Measurements from ENCODE around the gene FKBP11. TPM values are rescaled to one million over a fixed set of nuclear protein-coding genes. Genes with fewer than 3 reads are reported as not detected.
"Not testable (repeated sequence)": the region's sequence is repeated elsewhere in the genome, so short reads cannot be mapped to it uniquely, and the experiment has no call there.

FKBP11 gene
- total RNA-seq, 6 experiments from 2014 or later: 59.2 to 117 (median 70.8) TPM

GRCh38 chr12:48927261-48927660, 2.0 kb upstream of the FKBP11 start:
- peaks cover 39% of the 10 kb centered on the region for H3K36me3 Mint-ChIP-seq (ENCODE audit: low read depth)
- H3K27ac Mint-ChIP-seq: peak overlapping the region; percentile 36; the same call in 1 of the 2 replicates
- no peak for TF ChIP-seq CTCF (IDR thresholded peaks at IDR 0.05)
- peaks cover 2% of the 10 kb centered on the region; the same call in 1 of the 2 replicates for H3K27me3 Mint-ChIP-seq (ENCODE audit: insufficient read depth)
- DNase-seq: no peak
- H3K4me1 Mint-ChIP-seq (ENCODE audit: low read depth): peaks cover 32% of the 10 kb centered on the region
- H3K9me3 Mint-ChIP-seq: no peaks in the 10 kb centered on the region
- H3K4me3 Mint-ChIP-seq: peak overlapping the region; percentile 1; the same call in 1 of the 2 replicates

DNA sequence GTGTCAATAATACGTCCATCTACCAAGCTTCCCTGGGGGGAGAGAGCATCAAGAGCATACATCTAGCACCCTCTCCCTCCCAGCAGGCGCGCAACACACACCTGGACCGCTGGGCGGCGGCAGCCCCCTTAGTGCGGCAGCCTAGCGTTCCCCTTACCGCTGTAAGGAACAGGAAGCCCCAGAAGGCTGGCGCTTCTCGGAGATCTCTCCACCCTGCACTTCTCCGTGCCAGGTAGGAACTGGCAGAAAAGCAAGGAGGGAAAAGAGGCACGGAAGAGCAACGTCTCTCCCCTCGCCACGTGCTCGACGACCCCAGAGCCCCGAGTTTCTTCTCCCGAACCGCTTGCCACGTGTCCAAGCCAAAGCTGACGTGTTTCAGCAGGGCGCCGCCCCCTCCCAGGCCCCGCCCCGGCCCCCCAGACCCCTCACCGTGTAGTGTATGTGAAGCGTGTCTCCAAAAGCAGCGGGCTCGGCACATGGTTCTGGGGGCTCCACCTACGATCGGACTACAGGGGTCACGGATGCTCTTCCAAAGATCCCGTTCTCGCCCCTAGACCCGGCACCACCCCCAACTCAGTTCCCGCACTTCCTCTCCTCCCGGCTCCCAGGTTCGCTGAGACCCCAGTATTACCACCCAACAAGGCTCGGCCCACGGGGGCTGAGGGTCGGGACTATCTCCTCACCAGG, 532 bp downstream of the FKBP11 start:
- peak; percentile 68; the same call in 1 of the 2 replicates for TF ChIP-seq CTCF (IDR thresholded peaks at IDR 0.05)
- Mint-ChIP-seq H3K9me3 (no peaks in the 10 kb centered on the region), H3K4me3 (peak overlapping the region; percentile 89), H3K27me3 (ENCODE audit: insufficient read depth) (peaks cover 2% of the 10 kb centered on the region; the same call in 1 of the 2 replicates), H3K36me3 (ENCODE audit: low read depth) (peaks cover 45% of the 10 kb centered on the region), H3K4me1 (ENCODE audit: low read depth) (peaks cover 32% of the 10 kb centered on the region), H3K27ac (peak overlapping the region; percentile 86)
- peak; percentile 21 for DNase-seq

GRCh38 chr12:48923117-48923516, 2.2 kb downstream of the FKBP11 start:
- no peak overlapping the region for H3K4me3 Mint-ChIP-seq
- H3K27ac Mint-ChIP-seq: no peak overlapping the region
- DNase-seq: no peak

GRCh38 chr12:48917857-48918537, 7.3 kb downstream of the FKBP11 start:
- Mint-ChIP-seq H3K36me3 (ENCODE audit: low read depth) (peaks cover 32% of the 10 kb centered on the region), H3K4me1 (ENCODE audit: low read depth) (peaks cover 6% of the 10 kb centered on the region), H3K9me3 (no peaks in the 10 kb centered on the region), H3K27ac (no peak overlapping the region), H3K4me3 (no peak overlapping the region), H3K27me3 (ENCODE audit: insufficient read depth) (no peaks in the 10 kb centered on the region; the same call in none of the 2 replicates)
- no peak for TF ChIP-seq CTCF (IDR thresholded peaks at IDR 0.05)
- DNase-seq: no peak

More at GRCh38 chr12:48923117-48923516, 2.2 kb downstream of the FKBP11 start:
- Mint-ChIP-seq H3K27me3 (ENCODE audit: insufficient read depth) (peaks cover 2% of the 10 kb centered on the region), H3K36me3 (ENCODE audit: low read depth) (peaks cover 43% of the 10 kb centered on the region), H3K4me1 (ENCODE audit: low read depth) (peaks cover 33% of the 10 kb centered on the region), H3K9me3 (no peaks in the 10 kb centered on the region)
- TF ChIP-seq CTCF (IDR thresholded peaks at IDR 0.05): no peak

DNA sequence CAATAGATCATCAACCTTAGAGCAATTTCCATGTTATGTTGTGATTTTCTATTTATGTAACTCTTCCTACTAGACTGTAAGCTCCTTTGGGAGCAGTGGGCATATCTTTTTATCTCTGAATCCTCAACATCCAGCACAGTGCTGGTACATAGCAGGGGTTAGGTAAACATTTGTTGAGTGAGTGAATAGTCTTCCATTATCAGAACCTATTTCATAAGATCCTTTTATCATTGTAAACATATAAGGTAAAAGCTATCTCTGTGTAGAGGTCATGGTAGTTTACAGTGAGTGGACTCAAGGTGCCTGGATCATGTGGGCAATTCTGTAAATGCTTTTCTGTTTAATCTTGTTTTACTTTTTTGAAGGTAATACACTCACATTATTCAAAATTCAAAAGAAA, 15.1 kb downstream of the FKBP11 start:
- H3K36me3 Mint-ChIP-seq (ENCODE audit: low read depth): no peaks in the 10 kb centered on the region
- DNase-seq: no peak
- no peaks in the 10 kb centered on the region; the same call in none of the 2 replicates for H3K27me3 Mint-ChIP-seq (ENCODE audit: insufficient read depth)
- H3K27ac Mint-ChIP-seq: no peak overlapping the region
- no peaks in the 10 kb centered on the region for H3K9me3 Mint-ChIP-seq
- H3K4me3 Mint-ChIP-seq: no peak overlapping the region
- no peak for TF ChIP-seq CTCF (IDR thresholded peaks at IDR 0.05)
- no peaks in the 10 kb centered on the region for H3K4me1 Mint-ChIP-seq (ENCODE audit: low read depth)

DNA sequence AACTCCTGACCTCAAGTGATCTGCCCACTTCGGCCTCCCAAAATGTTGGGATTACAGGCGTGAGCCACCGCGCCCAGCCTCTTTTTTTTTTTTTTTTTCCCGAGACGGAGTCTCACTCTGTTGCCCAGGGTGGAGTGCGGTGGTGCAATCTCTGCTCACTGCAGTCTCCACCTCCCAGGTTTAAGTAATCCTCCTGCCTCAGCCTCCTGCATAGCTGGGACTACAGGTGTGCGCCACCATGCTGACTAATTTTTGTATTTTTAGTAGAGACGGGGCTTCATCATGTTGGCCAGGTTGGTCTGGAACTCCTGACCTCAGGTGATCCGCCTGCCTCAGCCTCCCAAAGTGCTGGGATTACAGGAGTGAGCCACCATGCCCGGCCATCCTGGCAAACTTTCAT, 15.6 kb downstream of the FKBP11 start:
- not testable (repeated sequence) for H3K36me3 Mint-ChIP-seq (ENCODE audit: low read depth); DNase-seq; H3K27ac Mint-ChIP-seq; H3K4me3 Mint-ChIP-seq; H3K27me3 Mint-ChIP-seq (ENCODE audit: insufficient read depth); H3K9me3 Mint-ChIP-seq; H3K4me1 Mint-ChIP-seq (ENCODE audit: low read depth)

Data from HFFc6 (cell line).